ENCODE results near the gene SLC35F3. TPM values are rescaled to one million over a fixed set of nuclear protein-coding genes. Genes with fewer than 3 reads are reported as not detected.

SLC35F3 gene
- total RNA-seq, 2 experiments from 2014 or later = 0.08 TPM; not detected in 1

- H3K27me3 ChIP-seq (ENCODE audit: control insufficient read depth in 1 of 2, insufficient read depth in 2 of 2, low read length in 2 of 2) = peaks cover 8 to 14% of the 10 kb centered on the region in 2 experiments
- Mint-ChIP-seq H3K9me3 (no peaks in the 10 kb centered on the region), H3K36me3 (ENCODE audit: low read depth) (no peaks in the 10 kb centered on the region), H3K4me1 (ENCODE audit: low read depth) (no peaks in the 10 kb centered on the region), H3K27me3 (peaks cover 30% of the 10 kb centered on the region), H3K27ac (no peak overlapping the region), H3K4me3 (no peak overlapping the region)
- no peaks in the 10 kb centered on the region for H3K4me1 ChIP-seq (ENCODE audit: insufficient read depth, low read length)
- no peaks in the 10 kb centered on the region for H3K36me3 ChIP-seq (ENCODE audit: insufficient read depth, low read length)
- TF ChIP-seq CTCF (IDR thresholded peaks at IDR 0.05) = no peak
- intact Hi-C loops (cut with DNase I, micrococcal nuclease) = no loop called here
- DNase-seq (no peak), ATAC-seq (ENCODE audit: poor library complexity) (no peak)
- CTCF ChIA-PET = no interaction called here
- peaks cover 0 to 3% of the 10 kb centered on the region in 2 experiments for H3K9me3 ChIP-seq (ENCODE audit: control insufficient read depth in 1 of 2, insufficient read depth in 1 of 2, low read length in 2 of 2)
- H3K4me3 ChIP-seq (ENCODE audit: low read length) = no peak overlapping the region
- H3K27ac ChIP-seq (ENCODE audit: low read depth in 1 of 2, low read length in 2 of 2) = no peak overlapping the region
- POLR2A ChIA-PET = no interaction called here
Observed at GRCh38 chr1:234102583-234102982, 198.1 kb downstream of the SLC35F3 start.

- Mint-ChIP-seq H3K36me3 (ENCODE audit: low read depth) (no peaks in the 10 kb centered on the region), H3K4me3 (no peak overlapping the region), H3K9me3 (no peaks in the 10 kb centered on the region), H3K4me1 (ENCODE audit: low read depth) (no peaks in the 10 kb centered on the region), H3K27ac (no peak overlapping the region), H3K27me3 (peaks cover 30% of the 10 kb centered on the region)
- Histone ChIP-seq H3K27ac (ENCODE audit: low read depth in 1 of 2, low read length in 2 of 2) (no peak overlapping the region), H3K36me3 (ENCODE audit: insufficient read depth, low read length) (no peaks in the 10 kb centered on the region), H3K9me3 (ENCODE audit: control insufficient read depth in 1 of 2, insufficient read depth in 1 of 2, low read length in 2 of 2) (peaks cover 0 to 3% of the 10 kb centered on the region in 2 experiments), H3K4me3 (ENCODE audit: low read length) (no peak overlapping the region), H3K27me3 (ENCODE audit: control insufficient read depth in 1 of 2, insufficient read depth in 2 of 2, low read length in 2 of 2) (peaks cover 8 to 14% of the 10 kb centered on the region in 2 experiments), H3K4me1 (ENCODE audit: insufficient read depth, low read length) (no peaks in the 10 kb centered on the region)
- intact Hi-C loops (cut with DNase I, micrococcal nuclease) = no loop called here
- CTCF ChIA-PET = no interaction called here
- POLR2A ChIA-PET = no interaction called here
- ATAC-seq (ENCODE audit: poor library complexity) = no peak
- TF ChIP-seq CTCF (IDR thresholded peaks at IDR 0.05) = no peak
- DNase-seq = no peak
Observed at GRCh38 chr1:234103198-234103597, 198.7 kb downstream of the SLC35F3 start.

GRCh38 chr1:234106032-234106431 lies 201.6 kb downstream of the SLC35F3 start:
- Mint-ChIP-seq H3K27ac (no peak overlapping the region), H3K36me3 (ENCODE audit: low read depth) (no peaks in the 10 kb centered on the region), H3K4me1 (ENCODE audit: low read depth) (no peaks in the 10 kb centered on the region), H3K4me3 (no peak overlapping the region), H3K27me3 (peaks cover 28% of the 10 kb centered on the region), H3K9me3 (no peaks in the 10 kb centered on the region)
- H3K4me3 ChIP-seq (ENCODE audit: low read length) = no peak overlapping the region
- ATAC-seq (ENCODE audit: poor library complexity) = no peak
- peaks cover 4 to 9% of the 10 kb centered on the region in 2 experiments for H3K27me3 ChIP-seq (ENCODE audit: control insufficient read depth in 1 of 2, insufficient read depth in 2 of 2, low read length in 2 of 2)
- ChIA-PET POLR2A (no interaction called here), CTCF (interaction anchor here (0.8 to 0.9 kb wide), 2 partner anchors 9 to 14 kb away, joined by 3 to 4 read pairs; no protein-coding TSS in a partner anchor)
- intact Hi-C loops (cut with DNase I, micrococcal nuclease) = no loop called here
- H3K36me3 ChIP-seq (ENCODE audit: insufficient read depth, low read length) = no peaks in the 10 kb centered on the region
- H3K9me3 ChIP-seq (ENCODE audit: control insufficient read depth in 1 of 2, insufficient read depth in 1 of 2, low read length in 2 of 2) = no peaks in the 10 kb centered on the region
- no peak for DNase-seq
- H3K4me1 ChIP-seq (ENCODE audit: insufficient read depth, low read length) = no peaks in the 10 kb centered on the region
- TF ChIP-seq CTCF (IDR thresholded peaks at IDR 0.05) = no peak
- H3K27ac ChIP-seq (ENCODE audit: low read depth in 1 of 2, low read length in 2 of 2) = no peak overlapping the region

Data from CD4-positive, alpha-beta T cell (primary cell).